PFSK-1 (cell line): ENCODE measurements around the gene NCF2.

Experiments used
- FOXP2 ChIP-seq: optimal IDR thresholded peaks from 2 replicates; pipeline ENCODE3; 2011; ENCODE audit warnings: borderline replicate concordance, control low read depth, inconsistent platforms; ENCODE audit not compliant: insufficient read depth; ENCODE audit errors: extremely low read length, extremely low read depth
- POLR2AphosphoS5 ChIP-seq: IDR thresholded peaks from 2 replicates; pipeline ENCODE4 v1.6.1; 2012; ENCODE audit warnings: low read depth, mild to moderate bottlenecking, control low read depth, low read length, moderate library complexity
- SIN3A ChIP-seq: IDR thresholded peaks from 2 replicates; pipeline ENCODE4 v1.6.1; 2012; ENCODE audit warnings: mild to moderate bottlenecking, low read length, moderate library complexity, borderline replicate concordance; ENCODE audit not compliant: insufficient read depth
- TAF1 ChIP-seq: IDR thresholded peaks from 2 replicates; pipeline ENCODE4 v1.6.1; 2012; ENCODE audit warnings: low read length, control low read depth, borderline replicate concordance; ENCODE audit not compliant: insufficient read depth
- TF ChIP-seq, protein P1 (sequence below), 2 experiments: IDR thresholded peaks; 2 replicates each; pipeline versions ENCODE4 v1.6.1 to v1.8.0; 2011 to 2012; ENCODE audit warnings: low read depth in 2 of 2, low read length in 2 of 2, control low read depth in 1 of 2, inconsistent platforms in 1 of 2, mild to moderate bottlenecking in 1 of 2, moderate library complexity in 1 of 2; ENCODE audit not compliant: insufficient read depth in 1 of 2

Gene NCF2

DNA sequence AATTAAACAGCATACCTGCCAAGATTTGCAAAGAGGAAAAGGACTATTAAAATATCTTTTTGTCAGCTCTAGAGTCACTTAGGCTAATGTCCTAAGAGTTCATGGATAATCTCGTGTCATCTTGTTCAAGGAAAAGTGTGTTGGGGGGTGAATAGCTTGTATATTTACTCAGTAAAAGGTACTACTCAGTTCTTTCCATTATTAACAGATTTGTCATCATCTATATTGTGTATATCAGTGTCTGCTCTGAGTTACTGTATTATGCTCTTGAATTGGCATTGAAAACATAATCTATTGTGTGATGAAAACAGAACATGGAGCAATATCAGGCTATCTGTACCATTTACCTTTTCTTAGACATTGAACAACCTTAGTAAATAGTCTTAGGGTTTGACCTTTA, 76.0 kb downstream of the NCF2 start:
- TF ChIP-seq SIN3A, result no peak
- no peak for TF ChIP-seq FOXP2
- no peak for TF ChIP-seq TAF1
- TF ChIP-seq, protein P1, sequence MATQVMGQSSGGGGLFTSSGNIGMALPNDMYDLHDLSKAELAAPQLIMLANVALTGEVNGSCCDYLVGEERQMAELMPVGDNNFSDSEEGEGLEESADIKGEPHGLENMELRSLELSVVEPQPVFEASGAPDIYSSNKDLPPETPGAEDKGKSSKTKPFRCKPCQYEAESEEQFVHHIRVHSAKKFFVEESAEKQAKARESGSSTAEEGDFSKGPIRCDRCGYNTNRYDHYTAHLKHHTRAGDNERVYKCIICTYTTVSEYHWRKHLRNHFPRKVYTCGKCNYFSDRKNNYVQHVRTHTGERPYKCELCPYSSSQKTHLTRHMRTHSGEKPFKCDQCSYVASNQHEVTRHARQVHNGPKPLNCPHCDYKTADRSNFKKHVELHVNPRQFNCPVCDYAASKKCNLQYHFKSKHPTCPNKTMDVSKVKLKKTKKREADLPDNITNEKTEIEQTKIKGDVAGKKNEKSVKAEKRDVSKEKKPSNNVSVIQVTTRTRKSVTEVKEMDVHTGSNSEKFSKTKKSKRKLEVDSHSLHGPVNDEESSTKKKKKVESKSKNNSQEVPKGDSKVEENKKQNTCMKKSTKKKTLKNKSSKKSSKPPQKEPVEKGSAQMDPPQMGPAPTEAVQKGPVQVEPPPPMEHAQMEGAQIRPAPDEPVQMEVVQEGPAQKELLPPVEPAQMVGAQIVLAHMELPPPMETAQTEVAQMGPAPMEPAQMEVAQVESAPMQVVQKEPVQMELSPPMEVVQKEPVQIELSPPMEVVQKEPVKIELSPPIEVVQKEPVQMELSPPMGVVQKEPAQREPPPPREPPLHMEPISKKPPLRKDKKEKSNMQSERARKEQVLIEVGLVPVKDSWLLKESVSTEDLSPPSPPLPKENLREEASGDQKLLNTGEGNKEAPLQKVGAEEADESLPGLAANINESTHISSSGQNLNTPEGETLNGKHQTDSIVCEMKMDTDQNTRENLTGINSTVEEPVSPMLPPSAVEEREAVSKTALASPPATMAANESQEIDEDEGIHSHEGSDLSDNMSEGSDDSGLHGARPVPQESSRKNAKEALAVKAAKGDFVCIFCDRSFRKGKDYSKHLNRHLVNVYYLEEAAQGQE (IDR thresholded peaks at IDR 0.05; ENCODE audit: insufficient read depth in 1 of 2, low read depth in 2 of 2, low read length in 2 of 2), result no peak
- no peak for TF ChIP-seq POLR2AphosphoS5

DNA sequence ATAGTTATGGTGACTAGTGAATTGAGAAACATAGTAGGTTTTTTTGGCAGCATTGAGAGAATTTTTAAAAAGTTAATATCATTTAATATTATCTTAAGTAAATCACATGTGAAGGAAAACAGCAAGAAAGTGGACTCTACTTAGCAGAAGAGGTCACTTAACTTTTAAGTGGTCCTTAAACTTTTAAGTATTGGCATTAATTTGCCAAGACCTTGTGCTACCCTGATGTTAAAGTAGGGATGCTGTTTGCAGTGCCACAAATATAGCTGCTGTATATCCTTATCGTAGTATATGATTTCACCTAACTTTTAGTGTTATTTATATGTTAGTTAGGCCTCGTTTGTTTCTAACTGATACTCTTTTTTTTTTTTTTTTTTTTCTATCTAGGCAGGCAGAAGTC, 77.8 kb downstream of the NCF2 start:
- TF ChIP-seq, protein P1 (IDR thresholded peaks at IDR 0.05; ENCODE audit: insufficient read depth in 1 of 2, low read depth in 2 of 2, low read length in 2 of 2), result no peak
- TF ChIP-seq POLR2AphosphoS5 (no peak), SIN3A (no peak), FOXP2 (no peak), TAF1 (no peak)

DNA sequence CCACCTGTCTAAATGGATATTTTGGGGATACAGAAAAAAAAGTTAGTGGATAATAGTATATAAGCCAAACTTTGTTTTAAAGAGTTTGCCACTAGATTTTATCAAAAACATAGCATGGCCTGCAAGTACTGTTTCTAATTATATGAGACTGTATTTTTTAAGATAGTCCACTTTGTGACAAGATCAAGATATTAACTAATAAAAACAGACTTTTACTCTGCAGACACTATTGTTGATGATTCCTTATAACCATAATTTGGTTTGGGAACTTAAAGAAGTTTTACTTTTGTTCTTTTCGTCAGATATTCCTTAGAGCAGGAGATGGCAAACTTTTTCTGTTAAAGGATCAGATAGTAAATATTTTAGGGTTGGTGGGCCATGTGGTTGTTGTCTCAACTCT, 81.6 kb downstream of the NCF2 start:
- TF ChIP-seq FOXP2 (no peak), TAF1 (no peak), SIN3A (no peak), POLR2AphosphoS5 (no peak)
- TF ChIP-seq, protein P1 (IDR thresholded peaks at IDR 0.05; ENCODE audit: insufficient read depth in 1 of 2, low read depth in 2 of 2, low read length in 2 of 2), result no peak

DNA sequence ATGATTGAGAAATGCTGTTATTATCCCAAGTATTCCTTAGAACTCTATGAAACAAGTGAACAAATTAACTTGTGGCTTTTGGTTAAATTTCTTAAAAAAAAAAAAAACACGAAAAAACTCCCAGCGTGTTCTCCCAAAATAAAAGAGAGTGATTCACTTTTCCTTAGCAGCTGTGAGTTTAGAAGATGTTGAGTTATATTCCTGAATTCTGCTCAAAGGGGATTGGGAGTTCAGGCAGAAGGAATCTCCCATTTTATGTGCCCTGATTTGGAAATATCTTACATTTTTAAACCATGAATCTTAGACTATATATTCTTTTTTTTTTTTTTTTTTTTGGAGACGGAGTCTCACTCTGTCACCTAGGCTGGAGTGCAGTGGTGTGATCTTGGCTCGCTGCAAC, 83.7 kb downstream of the NCF2 start:
- TF ChIP-seq FOXP2, result no peak
- no peak for TF ChIP-seq TAF1
- TF ChIP-seq SIN3A, result no peak
- TF ChIP-seq POLR2AphosphoS5, result no peak
- TF ChIP-seq, protein P1 (IDR thresholded peaks at IDR 0.05; ENCODE audit: insufficient read depth in 1 of 2, low read depth in 2 of 2, low read length in 2 of 2), result no peak
